ENCODE data around the gene TEAD2. TPM values are rescaled to one million over a fixed set of nuclear protein-coding genes. Genes with fewer than 3 reads are reported as not detected.
"Not testable (repeated sequence)": the region's sequence is repeated elsewhere in the genome, so short reads cannot be mapped to it uniquely, and the experiment has no call there.

TEAD2 gene
- total RNA-seq, 1 donor from 2014 or later, result 8.4 TPM

DNA sequence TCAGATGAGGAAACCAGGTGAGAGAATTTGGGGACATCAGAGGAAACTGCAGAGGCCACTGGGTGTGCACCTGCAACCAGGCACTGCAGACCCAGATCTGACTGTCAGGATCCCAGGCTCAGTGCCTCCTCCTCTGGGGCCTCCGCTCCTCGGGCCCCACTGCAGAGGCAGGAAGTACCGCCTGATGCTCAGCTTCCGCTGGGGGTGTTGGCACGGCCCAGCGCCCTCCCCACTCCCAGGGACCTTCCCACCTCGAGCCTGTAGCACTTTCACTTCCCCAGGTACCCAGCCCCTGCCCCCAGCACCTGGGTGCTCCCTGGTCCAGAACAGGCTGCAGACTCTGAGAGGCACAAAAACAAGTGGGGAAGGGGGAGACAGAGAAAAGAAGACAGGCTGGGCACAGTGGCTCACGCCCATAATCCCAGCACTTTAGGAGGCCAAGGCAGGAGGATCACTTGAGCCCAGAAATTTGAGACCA lies 28.4 kb downstream of the TEAD2 start:
- Histone ChIP-seq H3K36me3 (ENCODE audit: control insufficient read depth, insufficient read depth, low read length) (no peaks in the 10 kb centered on the region), H3K27me3 (ENCODE audit: control insufficient read depth, insufficient read depth, low read length) (peaks cover 2% of the 10 kb centered on the region), H3K4me3 (ENCODE audit: low read depth, low read length) (no peak overlapping the region)
- TF ChIP-seq, protein P1, sequence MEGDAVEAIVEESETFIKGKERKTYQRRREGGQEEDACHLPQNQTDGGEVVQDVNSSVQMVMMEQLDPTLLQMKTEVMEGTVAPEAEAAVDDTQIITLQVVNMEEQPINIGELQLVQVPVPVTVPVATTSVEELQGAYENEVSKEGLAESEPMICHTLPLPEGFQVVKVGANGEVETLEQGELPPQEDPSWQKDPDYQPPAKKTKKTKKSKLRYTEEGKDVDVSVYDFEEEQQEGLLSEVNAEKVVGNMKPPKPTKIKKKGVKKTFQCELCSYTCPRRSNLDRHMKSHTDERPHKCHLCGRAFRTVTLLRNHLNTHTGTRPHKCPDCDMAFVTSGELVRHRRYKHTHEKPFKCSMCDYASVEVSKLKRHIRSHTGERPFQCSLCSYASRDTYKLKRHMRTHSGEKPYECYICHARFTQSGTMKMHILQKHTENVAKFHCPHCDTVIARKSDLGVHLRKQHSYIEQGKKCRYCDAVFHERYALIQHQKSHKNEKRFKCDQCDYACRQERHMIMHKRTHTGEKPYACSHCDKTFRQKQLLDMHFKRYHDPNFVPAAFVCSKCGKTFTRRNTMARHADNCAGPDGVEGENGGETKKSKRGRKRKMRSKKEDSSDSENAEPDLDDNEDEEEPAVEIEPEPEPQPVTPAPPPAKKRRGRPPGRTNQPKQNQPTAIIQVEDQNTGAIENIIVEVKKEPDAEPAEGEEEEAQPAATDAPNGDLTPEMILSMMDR (IDR thresholded peaks at IDR 0.05; ENCODE audit: insufficient read depth, low read length, severe bottlenecking), result no peak
- DNase-seq (ENCODE audit: low read depth) (no peak), FAIRE-seq (no peak)

DNA sequence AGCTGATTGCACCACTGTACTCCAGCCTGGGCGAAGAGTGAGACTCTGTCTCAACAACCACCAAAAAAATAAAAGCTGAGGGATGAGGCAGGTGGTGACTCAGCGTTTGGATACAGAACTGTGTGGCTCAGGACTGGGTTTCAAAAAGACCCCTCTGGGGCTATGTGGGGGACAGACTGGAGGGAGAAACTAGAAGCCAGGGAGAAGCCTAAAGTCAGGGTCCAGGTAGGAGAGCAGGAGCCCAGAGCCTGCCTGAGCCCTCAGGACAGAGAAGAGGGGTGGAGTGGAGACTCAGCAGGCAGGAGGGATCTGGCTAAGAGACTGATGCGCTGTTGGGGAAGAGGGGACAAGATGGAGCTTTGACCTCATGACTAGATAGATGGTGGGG lies 28.8 kb downstream of the TEAD2 start:
- H3K36me3 ChIP-seq (ENCODE audit: control insufficient read depth, insufficient read depth, low read length), result no peaks in the 10 kb centered on the region
- DNase-seq (ENCODE audit: low read depth) (peak; percentile 10), FAIRE-seq (no peak)
- no peak overlapping the region for H3K4me3 ChIP-seq (ENCODE audit: low read depth, low read length)
- H3K27me3 ChIP-seq (ENCODE audit: control insufficient read depth, insufficient read depth, low read length), result peaks cover 2% of the 10 kb centered on the region
- TF ChIP-seq, protein P1 (IDR thresholded peaks at IDR 0.05; ENCODE audit: insufficient read depth, low read length, severe bottlenecking), result no peak

DNA sequence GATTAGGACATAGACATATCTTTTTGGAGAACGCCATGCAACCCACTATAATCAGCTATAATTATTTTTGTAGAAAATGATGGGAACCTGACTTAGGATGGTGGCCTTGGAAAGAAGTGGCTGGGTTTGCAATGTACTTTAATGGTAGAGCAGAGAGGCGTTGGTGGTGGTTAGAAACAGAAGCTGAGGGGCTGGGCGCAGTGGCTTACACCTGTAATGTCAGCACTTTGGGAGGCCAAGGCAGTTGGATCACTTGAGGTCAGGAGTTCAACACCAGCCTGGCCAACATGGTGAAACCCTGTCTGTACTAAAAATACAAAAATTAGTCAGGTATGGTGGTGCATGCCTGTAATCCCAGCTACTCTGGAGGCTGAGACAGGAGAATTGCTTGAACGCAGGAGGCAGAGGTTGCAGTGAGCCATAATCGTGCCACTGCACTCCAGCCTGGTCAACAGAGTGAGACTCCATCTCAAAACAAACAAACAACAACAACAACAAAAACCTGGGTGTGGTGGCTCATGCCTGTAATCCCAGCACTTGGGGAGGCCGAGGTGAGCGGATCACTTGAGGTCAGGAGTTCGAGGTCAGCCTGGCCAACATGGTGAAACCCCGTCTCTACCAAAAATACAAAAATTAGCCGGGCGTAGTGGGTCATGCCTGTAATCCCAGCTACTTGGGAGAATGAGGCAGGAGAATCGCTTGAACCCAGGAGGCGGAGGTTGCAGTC lies 29.4 kb downstream of the TEAD2 start:
- not testable (repeated sequence) for H3K27me3 ChIP-seq (ENCODE audit: control insufficient read depth, insufficient read depth, low read length); H3K36me3 ChIP-seq (ENCODE audit: control insufficient read depth, insufficient read depth, low read length); DNase-seq (ENCODE audit: low read depth); H3K4me3 ChIP-seq (ENCODE audit: low read depth, low read length); FAIRE-seq

DNA sequence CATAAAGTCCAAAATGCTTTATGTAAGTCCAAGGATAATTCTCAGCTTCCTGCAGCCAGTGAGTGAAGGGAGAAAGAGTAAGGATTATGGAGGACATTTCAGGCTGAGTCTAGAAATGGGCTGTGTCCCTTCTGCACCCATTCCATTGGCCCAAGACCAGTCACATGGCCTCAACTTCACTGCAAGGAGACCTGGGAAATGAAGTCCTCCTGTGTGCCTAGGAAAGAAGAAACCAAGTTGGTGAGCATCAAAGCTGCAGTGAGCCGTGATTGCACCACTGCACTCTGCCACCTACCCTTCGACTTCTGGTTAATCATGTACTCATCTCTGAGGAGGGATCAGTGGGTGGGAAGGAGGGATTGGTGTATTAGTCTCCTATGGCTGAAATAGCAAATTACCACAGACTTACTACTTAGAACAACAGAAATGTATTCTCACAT lies 30.6 kb downstream of the TEAD2 start:
- TF ChIP-seq, protein P1 (IDR thresholded peaks at IDR 0.05; ENCODE audit: insufficient read depth, low read length, severe bottlenecking), result no peak
- no peaks in the 10 kb centered on the region for H3K36me3 ChIP-seq (ENCODE audit: control insufficient read depth, insufficient read depth, low read length)
- no peak overlapping the region for H3K4me3 ChIP-seq (ENCODE audit: low read depth, low read length)
- peak; percentile 61 for DNase-seq (ENCODE audit: low read depth)
- peak; percentile 18 for FAIRE-seq
- no peaks in the 10 kb centered on the region for H3K27me3 ChIP-seq (ENCODE audit: control insufficient read depth, insufficient read depth, low read length)

DNA sequence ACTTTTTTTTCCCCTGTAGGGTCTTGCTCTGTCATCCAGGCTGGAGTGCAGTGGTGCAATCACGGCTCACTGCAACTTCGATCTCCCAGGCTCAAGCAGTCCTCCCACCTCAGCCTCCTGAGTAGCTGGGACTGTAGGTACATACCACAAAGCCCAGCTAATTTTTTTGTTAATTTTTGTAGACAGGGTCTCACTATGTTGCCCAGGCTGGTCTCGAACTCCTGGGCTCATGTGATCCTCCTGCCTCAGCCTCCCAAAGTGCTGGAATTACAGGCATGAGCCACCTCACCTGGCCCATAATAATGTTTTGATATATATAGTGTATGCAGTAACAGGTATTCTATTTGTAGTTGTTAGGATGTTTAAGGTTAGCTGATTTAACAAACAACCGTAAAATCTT lies 31.0 kb downstream of the TEAD2 start:
- H3K4me3 ChIP-seq (ENCODE audit: low read depth, low read length); FAIRE-seq; H3K27me3 ChIP-seq (ENCODE audit: control insufficient read depth, insufficient read depth, low read length): not testable (repeated sequence)

DNA sequence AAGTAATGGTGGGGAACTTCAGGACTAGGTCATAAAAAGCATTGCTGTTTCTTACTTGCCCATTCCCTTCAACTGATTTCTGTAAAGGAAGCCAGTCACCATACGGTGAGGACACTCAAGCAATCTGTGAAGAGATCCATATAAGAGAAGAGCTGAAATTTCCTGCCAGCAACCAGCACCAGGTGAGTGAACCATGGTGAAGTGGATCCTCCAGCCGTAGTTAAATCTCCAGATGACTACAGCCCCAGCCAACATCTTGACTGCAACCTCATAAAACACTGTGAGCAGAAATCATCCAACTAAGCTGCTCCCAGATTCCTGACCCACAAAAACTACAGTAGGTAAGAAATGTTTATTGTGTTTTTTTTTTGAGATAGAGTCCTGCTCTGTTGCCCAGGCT lies 33.5 kb downstream of the TEAD2 start:
- TF ChIP-seq, protein P1 (IDR thresholded peaks at IDR 0.05; ENCODE audit: insufficient read depth, low read length, severe bottlenecking), result no peak
- Histone ChIP-seq H3K4me3 (ENCODE audit: low read depth, low read length) (no peak overlapping the region), H3K27me3 (ENCODE audit: control insufficient read depth, insufficient read depth, low read length) (no peaks in the 10 kb centered on the region), H3K36me3 (ENCODE audit: control insufficient read depth, insufficient read depth, low read length) (no peaks in the 10 kb centered on the region)
- FAIRE-seq (no peak), DNase-seq (ENCODE audit: low read depth) (no peak)

More for the DNA sequence above, 31.0 kb downstream of the TEAD2 start:
- DNase-seq (ENCODE audit: low read depth); H3K36me3 ChIP-seq (ENCODE audit: control insufficient read depth, insufficient read depth, low read length): not testable (repeated sequence)
